ENCODE data around the gene MB. TPM values are rescaled to one million over a fixed set of nuclear protein-coding genes. Genes with fewer than 3 reads are reported as not detected.
"Not testable (repeated sequence)": the region's sequence is repeated elsewhere in the genome, so short reads cannot be mapped to it uniquely, and the experiment has no call there.

Gene MB
- total and polyA plus RNA-seq, 2 experiments from 2014 or later = not detected

- H3K27ac ChIP-seq (ENCODE audit: low read depth); H4K20me1 ChIP-seq (replicated peaks; ENCODE audit: insufficient read depth); H3K4me2 ChIP-seq; H3K27me3 Mint-ChIP-seq (ENCODE audit: insufficient read depth, low read depth, poor library complexity); ATAC-seq; DNase-seq (ENCODE audit: low spot score); H3K4me3 Mint-ChIP-seq; H3K9me2 ChIP-seq (ENCODE audit: insufficient read depth); H3K27me3 ChIP-seq (ENCODE audit: insufficient read depth); H3K4me3 ChIP-seq; H3K79me2 ChIP-seq (replicated peaks; ENCODE audit: insufficient read depth); H2AFZ ChIP-seq; H3K27ac Mint-ChIP-seq; H3F3A ChIP-seq (replicated peaks; ENCODE audit: low read depth): not testable (repeated sequence)
- peaks cover 24% of the 10 kb centered on the region for H3K4me1 ChIP-seq (ENCODE audit: insufficient read depth)
- Mint-ChIP-seq H3K36me3 (ENCODE audit: low read depth) (peaks cover 33% of the 10 kb centered on the region), H3K4me1 (peaks cover 17% of the 10 kb centered on the region), H3K9me3 (peaks cover 61% of the 10 kb centered on the region)
- H3K36me3 ChIP-seq (ENCODE audit: insufficient read depth) = peaks cover 22% of the 10 kb centered on the region; the same call in 1 of the 2 replicates
Observed at GRCh38 chr22:35666699-35667098, 49.6 kb upstream of the MB start.

- Histone ChIP-seq H3K4me2 (no peak overlapping the region), H3K36me3 (ENCODE audit: insufficient read depth) (peaks cover 22% of the 10 kb centered on the region; the same call in 1 of the 2 replicates), H2AFZ (no peak overlapping the region), H3K4me1 (ENCODE audit: insufficient read depth) (peaks cover 38% of the 10 kb centered on the region), H3K27ac (ENCODE audit: low read depth) (no peak overlapping the region), H3K4me3 (no peak overlapping the region), H3K79me2 (replicated peaks; ENCODE audit: insufficient read depth) (no peaks in the 10 kb centered on the region), H3K27me3 (ENCODE audit: insufficient read depth) (no peaks in the 10 kb centered on the region), H3F3A (replicated peaks; ENCODE audit: low read depth) (no peaks in the 10 kb centered on the region), H3K9me2 (ENCODE audit: insufficient read depth) (no peaks in the 10 kb centered on the region), H4K20me1 (replicated peaks; ENCODE audit: insufficient read depth) (no peaks in the 10 kb centered on the region)
- no peak for TF ChIP-seq ETS1 (IDR thresholded peaks at IDR 0.05)
- no peak for TF ChIP-seq ZNF462 (CRISPR knock-in tag; IDR thresholded peaks at IDR 0.05)
- no peak for TF ChIP-seq POLR2AphosphoS5 (IDR thresholded peaks at IDR 0.05; ENCODE audit: low read depth)
- no peak for TF ChIP-seq EZH2phosphoT487 (IDR thresholded peaks at IDR 0.05; ENCODE audit: unreplicated experiment)
- TF ChIP-seq CTCF (conservative IDR thresholded peaks at IDR 0.05; ENCODE audit: low read depth in 2 of 2) = no peak
- no peak for TF ChIP-seq ZNF331 (CRISPR knock-in tag; IDR thresholded peaks at IDR 0.05; ENCODE audit: low read depth)
- TF ChIP-seq REST (IDR thresholded peaks at IDR 0.05; ENCODE audit: unreplicated experiment) = no peak
- Mint-ChIP-seq H3K27me3 (ENCODE audit: insufficient read depth, low read depth, poor library complexity) (peaks cover 2% of the 10 kb centered on the region), H3K4me3 (no peak overlapping the region), H3K9me3 (peaks cover 54% of the 10 kb centered on the region), H3K4me1 (peaks cover 26% of the 10 kb centered on the region), H3K27ac (no peak overlapping the region), H3K36me3 (ENCODE audit: low read depth) (peaks cover 31% of the 10 kb centered on the region)
- no peak for ATAC-seq
- DNase-seq (ENCODE audit: low spot score) = peak; percentile 37
Observed at GRCh38 chr22:35664955-35665587, 47.9 kb upstream of the MB start.
